B cell (primary cell): ENCODE data around the gene BRME1. TPM values are rescaled to one million over a fixed set of nuclear protein-coding genes. Genes with fewer than 3 reads are reported as not detected.

Experiments used
- ATAC-seq: fragments of 200-7000 bp; cut with Tn5 transposase; one replicate; pipeline ENCODE4 v1.10.0; 2021; ENCODE audit warnings: low read depth, mild to moderate bottlenecking, moderate number of reproducible peaks, moderate library complexity
- CTCF ChIA-PET: fragments of 350-600 bp; sonication (Branson Sonifier 250); formaldehyde crosslinking; loops from one replicate; lab custom pipeline; 2021; ENCODE audit warnings: antibody characterized with exemption, inconsistent platforms; lab: Charles Lee
- POLR2A ChIA-PET: fragments of 350-600 bp; sonication (Branson Sonifier 250); formaldehyde crosslinking; loops from one replicate; lab custom pipeline; 2021; ENCODE audit warnings: antibody characterized with exemption; lab: Charles Lee
- DNase-seq: peaks from one replicate; pipeline ENCODE4 v3.0.0; 2013
- H2AFZ ChIP-seq: 2 replicates; pipeline ENCODE4 v1.6.1; 2012; ENCODE audit warnings: mild to moderate bottlenecking, low read depth, low read length; ENCODE audit not compliant: insufficient read depth, poor library complexity, severe bottlenecking
- H3K27ac ChIP-seq, 2 donors: 1 replicate in 1 of 2; 2 replicates in 1 of 2; pipeline ENCODE4 v1.5.1; 2012 to 2013; ENCODE audit warnings: low read length in 2 of 2, mild to moderate bottlenecking in 2 of 2, moderate library complexity in 1 of 2
- H3K27me3 ChIP-seq, 4 experiments: fragments of 200-600 bp in 1 of 4; sonication (generic) in 1 of 4; replicated peaks in 1 of 4; 1 replicate in 2 of 4; 2 replicates in 2 of 4; pipeline versions ENCODE4 v1.6.1 to v1.7.0; 2013 to 2016; ENCODE audit warnings: low read length in 3 of 4, mild to moderate bottlenecking in 2 of 4, mixed read lengths in 1 of 4, moderate library complexity in 1 of 4; ENCODE audit not compliant: insufficient read depth in 4 of 4, control insufficient read depth in 3 of 4; ENCODE audit errors: control extremely low read depth in 1 of 4
- H3K36me3 ChIP-seq, 2 experiments: replicated peaks in 1 of 2; 1 replicate in 1 of 2; 2 replicates in 1 of 2; pipeline versions ENCODE4 v1.6.1 to v1.7.1; 2013; ENCODE audit warnings: low read length in 1 of 2; ENCODE audit not compliant: insufficient read depth in 2 of 2, control insufficient read depth in 1 of 2; ENCODE audit errors: control extremely low read depth in 1 of 2, extremely low read depth in 1 of 2
- H3K4me1 ChIP-seq, 2 donors: fragments of 200-600 bp in 1 of 2; sonication (generic) in 1 of 2; 1 replicate in 1 of 2; 2 replicates in 1 of 2; pipeline versions ENCODE4 v1.5.1 to v1.6.1; 2013 to 2017; ENCODE audit warnings: low read length in 2 of 2; ENCODE audit not compliant: control insufficient read depth in 2 of 2, insufficient read depth in 2 of 2
- H3K4me2 ChIP-seq: replicated peaks from 2 replicates; pipeline ENCODE3; 2012; ENCODE audit warnings: mild to moderate bottlenecking, low read depth, low read length; ENCODE audit not compliant: poor library complexity, severe bottlenecking
- H3K4me3 ChIP-seq, 5 experiments: fragments of 200-600 bp in 1 of 5; sonication (generic) in 1 of 5; 1 replicate in 3 of 5; 2 replicates in 2 of 5; pipeline versions ENCODE4 v1.5.1 to v1.7.0; 2011 to 2016; ENCODE audit warnings: low read length in 4 of 5, mild to moderate bottlenecking in 4 of 5, low read depth in 2 of 5, control low read depth in 1 of 5, moderate library complexity in 1 of 5; ENCODE audit not compliant: insufficient read depth in 1 of 5; ENCODE audit errors: control extremely low read depth in 1 of 5, extremely low read depth in 1 of 5
- H3K79me2 ChIP-seq: fragments of 200-600 bp; sonication (generic); one replicate; pipeline ENCODE4 v1.6.0; 2016; ENCODE audit warnings: low read length; ENCODE audit not compliant: control insufficient read depth, insufficient read depth
- H3K9ac ChIP-seq: fragments of 200-600 bp; sonication (generic); 2 replicates; pipeline ENCODE4 v1.6.1; 2017; ENCODE audit warnings: mild to moderate bottlenecking, low read length, moderate library complexity
- H3K9me3 ChIP-seq, 3 donors: one replicate each; pipeline versions ENCODE4 v1.6.1 to v1.7.1; 2013; ENCODE audit warnings: low read length in 2 of 3; ENCODE audit not compliant: control insufficient read depth in 2 of 3, insufficient read depth in 1 of 3; ENCODE audit errors: control extremely low read depth in 1 of 3
- H4K20me1 ChIP-seq: 2 replicates; pipeline ENCODE4 v1.6.0; 2012; ENCODE audit warnings: mild to moderate bottlenecking, low read length; ENCODE audit not compliant: insufficient read depth, control insufficient read depth, poor library complexity, severe bottlenecking
- H3K27ac Mint-ChIP-seq: one replicate; pipeline ENCODE4 v1.8.0; 2021; ENCODE audit warnings: mixed read lengths
- H3K27me3 Mint-ChIP-seq: one replicate; pipeline ENCODE4 v1.8.0; 2021; ENCODE audit warnings: mixed read lengths
- H3K4me1 Mint-ChIP-seq: one replicate; pipeline ENCODE4 v1.8.0; 2021; ENCODE audit warnings: mixed read lengths
- H3K4me3 Mint-ChIP-seq: one replicate; pipeline ENCODE4 v1.8.0; 2021; ENCODE audit warnings: mixed read lengths
- H3K9me3 Mint-ChIP-seq: one replicate; pipeline ENCODE4 v1.8.0; 2022; ENCODE audit warnings: mixed read lengths; ENCODE audit not compliant: insufficient read depth
- CTCF ChIP-seq: fragments of 200-600 bp; IDR thresholded peaks from one replicate; pipeline ENCODE4 v1.8.0; 2022; ENCODE audit warnings: antibody characterized with exemption, mild to moderate bottlenecking
- EZH2 ChIP-seq: IDR thresholded peaks from 2 replicates; pipeline ENCODE4 v1.6.1; 2012; ENCODE audit warnings: borderline replicate concordance, low read depth, mild to moderate bottlenecking, moderate library complexity, low read length; ENCODE audit not compliant: insufficient read depth, poor library complexity, severe bottlenecking
- WGBS: methylation state at CpG from one replicate; pipeline ENCODE4 v1.1.5; 2013; ENCODE audit warnings: missing lambda C conversion rate; ENCODE audit not compliant: insufficient coverage; 5-methylcytosine and 5-hydroxymethylcytosine counted together
- intact Hi-C: fragments of 100-400 bp; cut with micrococcal nuclease; formaldehyde crosslinking; loops from one replicate; pipeline ENCODE4 v1.10.0; 2022
- polyA plus RNA-seq: library from polyadenylated mRNA; depleted of rRNA; stranded (reverse); fragments of >200 nt; gene quantifications from 2 replicates; pipeline ENCODE4 v1.2.3, GENCODE V29; 2012
- total RNA-seq, 2 donors: library from RNA; stranded (reverse); fragments of 120-200 nt in 1 of 2; gene quantifications; 1 replicate in 1 of 2; 2 replicates in 1 of 2; pipeline versions ENCODE4 v1.2.3 to v1.2.4, GENCODE V29; 2013 to 2022

BRME1 gene
- total and polyA plus RNA-seq, 2 donors (not counting 1 experiment from before 2014, with no cell fraction given): 1.8 to 2.4 TPM

GRCh38 chr19:13880059-13881043 is 25.6 kb downstream of the BRME1 start:
- Mint-ChIP-seq H3K9me3 (no peaks in the 10 kb centered on the region), H3K27ac (peak overlapping the region; percentile 61), H3K4me3 (peak overlapping the region; percentile 37), H3K27me3 (no peaks in the 10 kb centered on the region), H3K4me1 (peaks cover 25% of the 10 kb centered on the region)
- H3K36me3 ChIP-seq: no peaks in the 10 kb centered on the region
- peaks cover 0 to 3% (median 0%) of the 10 kb centered on the region in 4 experiments for H3K27me3 ChIP-seq
- peak; percentile 99 for TF ChIP-seq CTCF
- no peak for TF ChIP-seq EZH2
- H3K4me2 ChIP-seq: peak overlapping the region; percentile 73
- H3K9me3 ChIP-seq: no peaks in the 10 kb centered on the region
- DNase-seq (peak; percentile 96), ATAC-seq (peak; percentile 98)
- ChIA-PET POLR2A (interaction anchor here (0.6 to 2.3 kb wide), 3 partner anchors 119 to 848 kb away, joined by 3 to 6 read pairs (median 4); partner anchors contain the start of gene RFX1), CTCF (interaction anchor here (0.6 to 9.3 kb wide), 29 partner anchors 10 to 468 kb away, joined by 3 to 92 read pairs (median 4); partner anchors contain the start of genes ASF1B, DCAF15, IL27RA and MISP3)
- H3K4me3 ChIP-seq: peak overlapping the region in 3 of 5 experiments; percentile 12 to 27 (median 27)
- no peaks in the 10 kb centered on the region for H3K79me2 ChIP-seq
- H3K9ac ChIP-seq: peak overlapping the region; percentile 36
- H4K20me1 ChIP-seq: no peaks in the 10 kb centered on the region
- H3K27ac ChIP-seq: no peak overlapping the region
- H2AFZ ChIP-seq: peak overlapping the region; percentile 31
- intact Hi-C loops: loop anchor here (1.0 kb wide), 8 partner anchors 26 to 606 kb away; partner anchors contain the start of genes ASF1B, BRME1, CC2D1A and PRKACA
- H3K4me1 ChIP-seq: peaks cover 26 to 34% of the 10 kb centered on the region in 2 donors
- under 1% methylated on average over 30 of the region's 34 CpGs for WGBS
